Stomach smooth muscle (tissue), 2 donors: ENCODE data around the gene RAD51B.

Experiments
- H3K27ac ChIP-seq: one replicate; pipeline ENCODE4 v1.7.0; 2013; ENCODE audit warnings: mild to moderate bottlenecking, low read length, inconsistent platforms
- H3K27me3 ChIP-seq, 2 donors: one replicate each; pipeline ENCODE4 v1.7.0; 2013; ENCODE audit warnings: low read length in 2 of 2; ENCODE audit not compliant: insufficient read depth in 2 of 2, control insufficient read depth in 1 of 2
- H3K36me3 ChIP-seq, 2 donors: one replicate each; pipeline ENCODE4 v1.7.0; 2013; ENCODE audit warnings: low read length in 2 of 2; ENCODE audit not compliant: control insufficient read depth in 2 of 2, insufficient read depth in 2 of 2
- H3K4me1 ChIP-seq: one replicate; pipeline ENCODE4 v1.7.0; 2013; ENCODE audit warnings: low read length; ENCODE audit not compliant: control insufficient read depth, insufficient read depth
- H3K4me3 ChIP-seq, 2 donors: one replicate each; pipeline ENCODE4 v1.7.0; 2013; ENCODE audit warnings: low read length in 2 of 2
- H3K9ac ChIP-seq, 2 donors: one replicate each; pipeline ENCODE4 v1.7.0; 2013; ENCODE audit warnings: low read length in 2 of 2, mild to moderate bottlenecking in 1 of 2
- H3K9me3 ChIP-seq, 2 donors: one replicate each; pipeline ENCODE4 v1.7.0; 2013; ENCODE audit warnings: low read length in 2 of 2; ENCODE audit not compliant: control insufficient read depth in 2 of 2
- donor health status: healthy.
- donor health status: Pancreatic carcinoma.

Gene RAD51B

GRCh38 chr14:68497011-68497410 lies 677.4 kb downstream of the RAD51B start:
- H3K4me1 ChIP-seq = no peaks in the 10 kb centered on the region

GRCh38 chr14:68499451-68499850 lies 679.9 kb downstream of the RAD51B start:
- no peak overlapping the region for H3K9ac ChIP-seq
- peaks cover 9% of the 10 kb centered on the region for H3K4me1 ChIP-seq
- no peaks in the 10 kb centered on the region for H3K36me3 ChIP-seq
- H3K4me3 ChIP-seq = no peak overlapping the region
- no peak overlapping the region for H3K27ac ChIP-seq
- no peaks in the 10 kb centered on the region for H3K9me3 ChIP-seq
- no peaks in the 10 kb centered on the region for H3K27me3 ChIP-seq

More at GRCh38 chr14:68497011-68497410, 677.4 kb downstream of the RAD51B start:
- Histone ChIP-seq H3K27me3 (no peaks in the 10 kb centered on the region), H3K36me3 (no peaks in the 10 kb centered on the region), H3K9ac (no peak overlapping the region), H3K4me3 (no peak overlapping the region), H3K9me3 (no peaks in the 10 kb centered on the region), H3K27ac (no peak overlapping the region)

- H3K27me3 ChIP-seq = no peaks in the 10 kb centered on the region
- H3K27ac ChIP-seq = no peak overlapping the region
- no peak overlapping the region for H3K4me3 ChIP-seq
- H3K36me3 ChIP-seq = no peaks in the 10 kb centered on the region
- H3K9ac ChIP-seq = no peak overlapping the region
- H3K4me1 ChIP-seq = peaks cover 24% of the 10 kb centered on the region
- H3K9me3 ChIP-seq = no peaks in the 10 kb centered on the region
These were observed 681.6 kb downstream of the RAD51B start for GRCh38 chr14:68501171-68501570.

- no peak overlapping the region for H3K27ac ChIP-seq
These were observed 682.1 kb downstream of the RAD51B start for GRCh38 chr14:68501614-68502052.

GRCh38 chr14:68502230-68502629 lies 682.7 kb downstream of the RAD51B start:
- Histone ChIP-seq H3K27me3 (no peaks in the 10 kb centered on the region), H3K4me3 (no peak overlapping the region), H3K36me3 (no peaks in the 10 kb centered on the region), H3K9me3 (no peaks in the 10 kb centered on the region), H3K9ac (no peak overlapping the region), H3K4me1 (peaks cover 34% of the 10 kb centered on the region), H3K27ac (no peak overlapping the region)

More at GRCh38 chr14:68501614-68502052, 682.1 kb downstream of the RAD51B start:
- Histone ChIP-seq H3K9me3 (no peaks in the 10 kb centered on the region), H3K9ac (no peak overlapping the region), H3K4me3 (no peak overlapping the region), H3K4me1 (peaks cover 28% of the 10 kb centered on the region), H3K27me3 (no peaks in the 10 kb centered on the region), H3K36me3 (no peaks in the 10 kb centered on the region)

GRCh38 chr14:68503186-68503825 lies 683.7 kb downstream of the RAD51B start:
- H3K4me1 ChIP-seq = peaks cover 40% of the 10 kb centered on the region
- no peak overlapping the region for H3K9ac ChIP-seq
- H3K4me3 ChIP-seq = no peak overlapping the region
- H3K36me3 ChIP-seq = no peaks in the 10 kb centered on the region
- no peak overlapping the region for H3K27ac ChIP-seq
- no peaks in the 10 kb centered on the region for H3K27me3 ChIP-seq
- H3K9me3 ChIP-seq = no peaks in the 10 kb centered on the region

- Histone ChIP-seq H3K9ac (no peak overlapping the region), H3K4me3 (no peak overlapping the region), H3K27me3 (no peaks in the 10 kb centered on the region), H3K4me1 (peaks cover 55% of the 10 kb centered on the region), H3K27ac (no peak overlapping the region), H3K36me3 (no peaks in the 10 kb centered on the region), H3K9me3 (no peaks in the 10 kb centered on the region)
These were observed 685.3 kb downstream of the RAD51B start for GRCh38 chr14:68504861-68505260.

- Histone ChIP-seq H3K9ac (peak overlapping the region in 1 of 2 donors; percentile 6), H3K36me3 (no peaks in the 10 kb centered on the region), H3K4me1 (peaks cover 68% of the 10 kb centered on the region), H3K9me3 (no peaks in the 10 kb centered on the region), H3K27ac (peak overlapping the region; percentile 95), H3K27me3 (no peaks in the 10 kb centered on the region), H3K4me3 (peak overlapping the region in 1 of 2 donors; percentile 15)
These were observed 686.6 kb downstream of the RAD51B start for GRCh38 chr14:68506021-68506644.

GRCh38 chr14:68506645-68507419 lies 687.3 kb downstream of the RAD51B start:
- Histone ChIP-seq H3K4me3 (no peak overlapping the region), H3K4me1 (peaks cover 75% of the 10 kb centered on the region), H3K27ac (peak overlapping the region; percentile 95)

GRCh38 chr14:68507544-68508081 lies 688.0 kb downstream of the RAD51B start:
- Histone ChIP-seq H3K9ac (no peak overlapping the region), H3K4me1 (peaks cover 82% of the 10 kb centered on the region), H3K27me3 (no peaks in the 10 kb centered on the region), H3K27ac (peak overlapping the region; percentile 95), H3K36me3 (no peaks in the 10 kb centered on the region), H3K4me3 (no peak overlapping the region), H3K9me3 (no peaks in the 10 kb centered on the region)

More at GRCh38 chr14:68506645-68507419, 687.3 kb downstream of the RAD51B start:
- no peaks in the 10 kb centered on the region for H3K9me3 ChIP-seq
- peak overlapping the region; percentile 6 to 13 for H3K9ac ChIP-seq
- H3K36me3 ChIP-seq = no peaks in the 10 kb centered on the region
- no peaks in the 10 kb centered on the region for H3K27me3 ChIP-seq
